GM12878 (cell line): Measurements from ENCODE around the gene GMCL1. TPM values are rescaled to one million over a fixed set of nuclear protein-coding genes. Genes with fewer than 3 reads are reported as not detected.
"Not testable (repeated sequence)": the region's sequence is repeated elsewhere in the genome, so short reads cannot be mapped to it uniquely, and the experiment has no call there.

ENCODE experiments used
- ATAC-seq: fragments of 200-7000 bp; cut with Tn5 transposase; 3 replicates; pipeline ENCODE4 v1.9.1; 2020; ENCODE audit warnings: mild to moderate bottlenecking, moderate library complexity
- BruUV-seq: library from RNA; stranded (reverse); fragments of 400-500 nt; replicated peaks from 2 replicates; lab custom pipeline; 2021; lab: Mats Ljungman, UMichigan
- CTCF ChIA-PET: fragments of 300-600 bp; sonication (Branson Sonifier 250); formaldehyde crosslinking; extraction: SDS; loops from one replicate; lab custom pipeline; 2021; ENCODE audit warnings: inconsistent platforms; lab: Yijun Ruan, JAX
- POLR2A ChIA-PET: fragments of 350-600 bp; formaldehyde crosslinking; extraction: SDS; loops from one replicate; lab custom pipeline; 2021; ENCODE audit warnings: inconsistent platforms; lab: Charles Lee
- RAD21 ChIA-PET: fragments of 300-600 bp; sonication (Branson Sonifier 250); formaldehyde crosslinking; loops from one replicate; lab custom pipeline; 2023; ENCODE audit warnings: antibody characterized with exemption; ENCODE audit not compliant: unreplicated experiment; lab: Charles Lee
- SMC1A ChIA-PET: fragments of 300-600 bp; sonication (Branson Sonifier 250); formaldehyde crosslinking; loops from one replicate; lab custom pipeline; 2023; ENCODE audit not compliant: unreplicated experiment, uncharacterized antibody; lab: Charles Lee
- DNase-seq: peaks from one replicate; pipeline ENCODE4 v3.0.0-alpha.2; 2011; ENCODE audit warnings: low read depth, low spot score
- FAIRE-seq: peaks from 3 replicates; lab custom pipeline; 2011; peaks lifted over from hg19 to GRCh38; lab: Jason Lieb, UNC
- H2AFZ ChIP-seq: 2 replicates; pipeline ENCODE4 v1.6.0; 2011; ENCODE audit warnings: low read depth, low read length, control low read depth; ENCODE audit not compliant: control insufficient read depth
- H3K27ac ChIP-seq: 2 replicates; pipeline ENCODE4 v1.5.1; 2011; ENCODE audit warnings: control low read depth; ENCODE audit not compliant: control insufficient read depth, insufficient read depth
- H3K27me3 ChIP-seq, 2 experiments: replicated peaks in 1 of 2; 2 replicates each; pipeline versions ENCODE4 v1.6.0 to v1.6.1; 2011; ENCODE audit warnings: low read length in 1 of 2; ENCODE audit not compliant: control insufficient read depth in 2 of 2, insufficient read depth in 2 of 2
- H3K36me3 ChIP-seq, 2 experiments: 2 replicates each; pipeline ENCODE4 v1.5.1; 2011; ENCODE audit warnings: low read length in 1 of 2; ENCODE audit not compliant: control insufficient read depth in 2 of 2, insufficient read depth in 2 of 2
- H3K4me1 ChIP-seq: 2 replicates; pipeline ENCODE4 v1.6.1; 2011; ENCODE audit warnings: mild to moderate bottlenecking, low read length, moderate library complexity, mixed read lengths; ENCODE audit not compliant: control insufficient read depth, insufficient read depth
- H3K4me2 ChIP-seq: 2 replicates; pipeline ENCODE4 v1.6.0; 2011; ENCODE audit warnings: control low read depth; ENCODE audit not compliant: control insufficient read depth, insufficient read depth
- H3K4me3 ChIP-seq: fragments of 200-600 bp; sonication (generic); 2 replicates; pipeline ENCODE4 v1.5.1; 2016
- H3K79me2 ChIP-seq: 2 replicates; pipeline ENCODE4 v1.6.0; 2011; ENCODE audit warnings: low read length; ENCODE audit not compliant: control insufficient read depth, insufficient read depth
- H3K9ac ChIP-seq: 2 replicates; pipeline ENCODE4 v1.8.0; 2011; ENCODE audit warnings: low read length, control low read depth, mixed read lengths; ENCODE audit not compliant: control insufficient read depth, insufficient read depth
- H3K9me3 ChIP-seq: replicated peaks from 3 replicates; pipeline ENCODE4 v1.5.1; 2011; ENCODE audit warnings: mild to moderate bottlenecking, low read length; ENCODE audit not compliant: control insufficient read depth, insufficient read depth
- H4K20me1 ChIP-seq: 2 replicates; pipeline ENCODE4 v1.6.0; 2011; ENCODE audit not compliant: control insufficient read depth, insufficient read depth
- ATF2 ChIP-seq: IDR thresholded peaks from 2 replicates; pipeline ENCODE4 v1.6.1; 2012; ENCODE audit warnings: low read length, inconsistent platforms
- ATF7 ChIP-seq: fragments of 450-650 bp; IDR thresholded peaks from 2 replicates; pipeline ENCODE4 v1.6.1; 2016; ENCODE audit warnings: low read depth, mild to moderate bottlenecking
- BCL11A ChIP-seq: IDR thresholded peaks from 2 replicates; pipeline ENCODE4 v1.6.1; 2011; ENCODE audit warnings: low read depth, low read length
- EP300 ChIP-seq, 2 experiments: fragments of 150-350 bp in 1 of 2; IDR thresholded peaks; 2 replicates each; pipeline ENCODE4 v1.6.1; 2011 to 2012; ENCODE audit warnings: low read depth in 2 of 2, low read length in 2 of 2, borderline replicate concordance in 1 of 2, improper control_type of control experiment in 1 of 2, inconsistent platforms in 1 of 2; ENCODE audit not compliant: control insufficient read depth in 1 of 2
- HDGF ChIP-seq: fragments of 450-650 bp; IDR thresholded peaks from 2 replicates; pipeline ENCODE4 v1.6.1; 2016; ENCODE audit warnings: antibody characterized with exemption
- IKZF1 ChIP-seq: fragments of 450-650 bp; conservative IDR thresholded peaks from 2 replicates; pipeline ENCODE4 v1.6.1; 2017; ENCODE audit warnings: antibody characterized with exemption, mild to moderate bottlenecking
- IKZF2 ChIP-seq, 2 experiments: fragments of 450-650 bp; IDR thresholded peaks; 2 replicates each; pipeline ENCODE4 v1.6.1; 2017; ENCODE audit warnings: mild to moderate bottlenecking in 2 of 2, moderate library complexity in 2 of 2
- MTA2 ChIP-seq: fragments of 450-650 bp; IDR thresholded peaks from 2 replicates; pipeline ENCODE4 v1.6.1; 2016; ENCODE audit warnings: low read depth, mild to moderate bottlenecking, moderate library complexity
- NBN ChIP-seq: fragments of 450-650 bp; IDR thresholded peaks from 2 replicates; pipeline ENCODE4 v1.6.1; 2016
- NFIC ChIP-seq: IDR thresholded peaks from 2 replicates; pipeline ENCODE4 v1.6.1; 2012; ENCODE audit warnings: low read depth, mild to moderate bottlenecking, inconsistent platforms, low read length, moderate library complexity
- RCOR1 ChIP-seq: conservative IDR thresholded peaks from 2 replicates; pipeline ENCODE4 v1.6.1; 2012; ENCODE audit warnings: low read depth, low read length, improper control_type of control experiment
- RELB ChIP-seq: fragments of 450-650 bp; IDR thresholded peaks from 2 replicates; pipeline ENCODE4 v1.6.1; 2017; ENCODE audit warnings: low read depth, mild to moderate bottlenecking, moderate library complexity
- SPI1 ChIP-seq: IDR thresholded peaks from 2 replicates; pipeline ENCODE4 v1.6.1; 2011; ENCODE audit warnings: low read depth, mild to moderate bottlenecking, low read length, moderate library complexity, borderline replicate concordance; ENCODE audit not compliant: insufficient read depth
- ZNF217 ChIP-seq: fragments of 450-650 bp; IDR thresholded peaks from 2 replicates; pipeline ENCODE4 v1.6.1; 2017; ENCODE audit warnings: antibody characterized with exemption, mild to moderate bottlenecking
- ZNF384 ChIP-seq: IDR thresholded peaks from 2 replicates; pipeline ENCODE4 v1.6.1; 2012; ENCODE audit warnings: low read depth, mild to moderate bottlenecking, low read length, improper control_type of control experiment, borderline replicate concordance
- WGBS: methylation state at CpG from one replicate; pipeline ENCODE4 v1.1.6; 2016; ENCODE audit warnings: low lambda C conversion rate; ENCODE audit not compliant: insufficient replicate concordance, insufficient coverage; ENCODE audit errors: missing lambda C conversion rate; 5-methylcytosine and 5-hydroxymethylcytosine counted together
- in situ Hi-C: fragments of 300-500 bp; cut with MboI; formaldehyde crosslinking; loops from 9 replicates; pipeline ENCODE4 v1.14.3; 2018; ENCODE audit warnings: mixed read lengths
- intact Hi-C: fragments of 100-400 bp; cut with micrococcal nuclease; formaldehyde crosslinking; loops from one replicate; pipeline ENCODE4 v1.14.2; 2022; ENCODE audit not compliant: unreplicated experiment
- polyA plus RNA-seq, 11 experiments: library from polyadenylated mRNA; depleted of rRNA in 4 of 11; unstranded in 6 of 11; stranded (reverse) in 5 of 11; fragments of >200 nt; fragmentation: Nextera tagmentation in 4 of 11; fragmentation: Illumina TruSeq in 1 of 11; extraction: Ambion mirVana in 4 of 11; extraction: Trizol in 1 of 11; gene quantifications; 1 replicate in 1 of 11; 2 replicates in 10 of 11; pipeline versions ENCODE4 v1.2.1 to v1.2.3, GENCODE V29; 2011 to 2016; ENCODE audit warnings: inconsistent platforms in 2 of 11, missing spikeins in 2 of 11, low read depth in 1 of 11
- total RNA-seq, 4 experiments: library from RNA; depleted of rRNA in 3 of 4; stranded (reverse); fragments of >200 nt in 3 of 4; fragmentation: Illumina TruSeq in 1 of 4; extraction: Trizol in 1 of 4; gene quantifications; 2 replicates each; pipeline versions ENCODE4 v1.2.1 to v1.2.3, GENCODE V29; 2013 to 2021
- TF ChIP-seq, protein P1 (sequence below): fragments of 450-650 bp; IDR thresholded peaks from 2 replicates; pipeline ENCODE4 v1.6.1; 2016; ENCODE audit warnings: mild to moderate bottlenecking
- TF ChIP-seq, protein P2 (sequence below): fragments of 450-650 bp; IDR thresholded peaks from 2 replicates; pipeline ENCODE4 v1.6.1; 2016; ENCODE audit warnings: mild to moderate bottlenecking

Gene GMCL1
- total and polyA plus RNA-seq, 10 of the 15 experiments (the other 5 are each of a cell fraction or from before 2014, with no cell fraction given) = 3.7 to 21.4 (median 12.3) TPM

DNA sequence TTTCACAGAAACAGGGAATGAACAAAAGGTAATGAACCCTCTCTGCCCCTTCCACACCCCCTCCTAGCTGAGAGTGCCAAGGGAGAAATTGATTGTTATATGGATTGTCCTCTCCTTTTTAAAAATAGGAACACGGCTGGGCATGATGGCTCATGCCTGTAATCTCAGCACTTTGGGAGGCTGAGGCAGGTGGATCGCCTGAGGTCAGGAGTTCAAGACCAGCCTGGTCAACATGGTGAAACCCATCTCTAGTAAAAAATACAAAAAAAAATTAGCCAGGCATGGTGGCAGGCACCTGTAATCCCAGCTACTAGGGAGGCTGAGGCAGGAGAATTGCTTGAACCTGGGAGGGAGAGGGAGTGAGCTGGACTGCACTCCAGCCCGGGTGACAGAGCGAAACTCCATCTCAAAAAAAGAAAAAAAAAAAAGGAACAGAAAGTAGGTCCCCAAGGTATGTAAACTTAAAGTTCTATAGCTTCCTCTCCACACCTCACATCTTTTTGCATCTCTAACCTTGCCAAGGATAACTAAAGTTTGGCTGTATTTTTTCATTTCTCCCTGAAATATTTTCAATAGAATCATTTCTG is 26.6 kb upstream of the GMCL1 start:
- ChIA-PET RAD21 (interaction anchor here (0.8 to 5.9 kb wide), 21 partner anchors 9 to 110 kb away, joined by 3 to 88 read pairs (median 5); no protein-coding TSS in a partner anchor), POLR2A (interaction anchor here (0.6 to 4.9 kb wide), 17 partner anchors 10 to 268 kb away, joined by 3 to 40 read pairs (median 4); partner anchors contain the start of gene ANXA4), SMC1A (interaction anchor here (0.6 to 7.1 kb wide), 24 partner anchors 8 to 329 kb away, joined by 3 to 117 read pairs (median 8); partner anchors contain the start of gene ANXA4), CTCF (interaction anchor here (0.9 to 11.7 kb wide), 12 partner anchors 13 to 78 kb away, joined by 3 to 103 read pairs (median 5); partner anchors contain the start of gene ANXA4)
- DNase-seq, FAIRE-seq, H2AFZ ChIP-seq, H3K9ac ChIP-seq, H4K20me1 ChIP-seq, H3K9me3 ChIP-seq, H3K79me2 ChIP-seq, H3K36me3 ChIP-seq, H3K27me3 ChIP-seq, BruUV-seq: not testable (repeated sequence)
- peaks cover 53% of the 10 kb centered on the region for H3K4me1 ChIP-seq
- in situ Hi-C loops (loop anchor here (25.0 kb wide), 1 partner anchor 241 kb away; no protein-coding TSS in a partner anchor), intact Hi-C loops (loop anchor here (2.0 kb wide), 1 partner anchor 14 kb away; no protein-coding TSS in a partner anchor)
- peak overlapping the region; percentile 49; the same call in 1 of the 2 replicates for H3K4me3 ChIP-seq
- H3K27ac ChIP-seq = peak overlapping the region; percentile 64
- WGBS = 23% methylated on average over 3 of the region's 4 CpGs
- H3K4me2 ChIP-seq = peak overlapping the region; percentile 58
- peak; percentile 87 for ATAC-seq
- TF ChIP-seq IKZF2 (IDR thresholded peaks at IDR 0.05) (peak; percentile 30 to 45; a peak in 1 of 4 replicates), NBN (peak; percentile 80), EP300 (IDR thresholded peaks at IDR 0.05; ENCODE audit: borderline replicate concordance in 1 of 2, control insufficient read depth in 1 of 2, low read depth in 2 of 2, low read length in 2 of 2) (0 out of 4 replicates have a peak, but pooled peaks of 1 of the 2 experiments have one; percentile 7), ATF2 (peak; percentile 47; the same call in 1 of the 2 replicates), ZNF217 (peak; percentile 76; the same call in 1 of the 2 replicates), ZNF384 (peak; percentile 86), SPI1 (peak; percentile 92), IKZF1 (0 out of 2 replicates have a peak, but pooled peaks have one; percentile 27), ATF7 (peak; percentile 52), RCOR1 (0 out of 2 replicates have a peak, but pooled peaks have one; percentile 47), MTA2 (peak; percentile 36; the same call in 1 of the 2 replicates), RELB (0 out of 2 replicates have a peak, but pooled peaks have one; percentile 59), BCL11A (0 out of 2 replicates have a peak, but pooled peaks have one; percentile 6), NFIC (peak; percentile 49; the same call in 1 of the 2 replicates), HDGF (peak; percentile 60; the same call in 1 of the 2 replicates)
- TF ChIP-seq, protein P1, sequence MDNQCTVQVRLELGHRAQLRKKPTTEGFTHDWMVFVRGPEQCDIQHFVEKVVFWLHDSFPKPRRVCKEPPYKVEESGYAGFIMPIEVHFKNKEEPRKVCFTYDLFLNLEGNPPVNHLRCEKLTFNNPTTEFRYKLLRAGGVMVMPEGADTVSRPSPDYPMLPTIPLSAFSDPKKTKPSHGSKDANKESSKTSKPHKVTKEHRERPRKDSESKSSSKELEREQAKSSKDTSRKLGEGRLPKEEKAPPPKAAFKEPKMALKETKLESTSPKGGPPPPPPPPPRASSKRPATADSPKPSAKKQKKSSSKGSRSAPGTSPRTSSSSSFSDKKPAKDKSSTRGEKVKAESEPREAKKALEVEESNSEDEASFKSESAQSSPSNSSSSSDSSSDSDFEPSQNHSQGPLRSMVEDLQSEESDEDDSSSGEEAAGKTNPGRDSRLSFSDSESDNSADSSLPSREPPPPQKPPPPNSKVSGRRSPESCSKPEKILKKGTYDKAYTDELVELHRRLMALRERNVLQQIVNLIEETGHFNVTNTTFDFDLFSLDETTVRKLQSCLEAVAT = peak; percentile 68; the same call in 1 of the 2 replicates
- TF ChIP-seq, protein P2, sequence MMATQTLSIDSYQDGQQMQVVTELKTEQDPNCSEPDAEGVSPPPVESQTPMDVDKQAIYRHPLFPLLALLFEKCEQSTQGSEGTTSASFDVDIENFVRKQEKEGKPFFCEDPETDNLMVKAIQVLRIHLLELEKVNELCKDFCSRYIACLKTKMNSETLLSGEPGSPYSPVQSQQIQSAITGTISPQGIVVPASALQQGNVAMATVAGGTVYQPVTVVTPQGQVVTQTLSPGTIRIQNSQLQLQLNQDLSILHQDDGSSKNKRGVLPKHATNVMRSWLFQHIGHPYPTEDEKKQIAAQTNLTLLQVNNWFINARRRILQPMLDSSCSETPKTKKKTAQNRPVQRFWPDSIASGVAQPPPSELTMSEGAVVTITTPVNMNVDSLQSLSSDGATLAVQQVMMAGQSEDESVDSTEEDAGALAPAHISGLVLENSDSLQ = peak; percentile 36; the same call in 1 of the 2 replicates
